DND-41 (cell line): Measurements from ENCODE around the gene ECSIT.

ENCODE experiments used
- ATAC-seq: fragments of 200-7000 bp; cut with Tn5 transposase; 3 replicates; pipeline ENCODE4 v1.9.1; 2021; ENCODE audit warnings: low read depth; ENCODE audit not compliant: insufficient read depth
- DNase-seq: peaks from one replicate; pipeline ENCODE4 v3.0.0-alpha.2; 2020
- H2AFZ ChIP-seq: 2 replicates; pipeline ENCODE4 v1.6.0; 2012; ENCODE audit warnings: low read depth, low read length
- H3K27ac ChIP-seq: 2 replicates; pipeline ENCODE4 v1.5.1; 2012; ENCODE audit warnings: low read length, inconsistent platforms
- H3K27me3 ChIP-seq: fragments of 200-600 bp; sonication (generic); 2 replicates; pipeline ENCODE4 v1.6.0; 2012; ENCODE audit warnings: low read length, mild to moderate bottlenecking, inconsistent platforms; ENCODE audit not compliant: insufficient read depth, poor library complexity
- H3K36me3 ChIP-seq: 2 replicates; pipeline ENCODE4 v1.5.1; 2012; ENCODE audit warnings: low read length, inconsistent platforms; ENCODE audit not compliant: insufficient read depth
- H3K4me1 ChIP-seq: 2 replicates; pipeline ENCODE4 v1.5.1; 2012; ENCODE audit warnings: mild to moderate bottlenecking, low read length; ENCODE audit not compliant: insufficient read depth
- H3K4me2 ChIP-seq: 2 replicates; pipeline ENCODE4 v1.6.0; 2012; ENCODE audit warnings: mild to moderate bottlenecking, moderate library complexity, low read length, inconsistent platforms; ENCODE audit not compliant: insufficient read depth
- H3K4me3 ChIP-seq, 2 experiments: fragments of 200-600 bp in 1 of 2; shearing (Covaris generic) in 1 of 2; 2 replicates each; pipeline ENCODE4 v1.5.1; 2012 to 2016; ENCODE audit warnings: inconsistent platforms in 2 of 2, low read length in 2 of 2, mild to moderate bottlenecking in 2 of 2, low read depth in 1 of 2, moderate library complexity in 1 of 2
- H3K79me2 ChIP-seq: 2 replicates; pipeline ENCODE4 v1.6.0; 2012; ENCODE audit warnings: low read length, inconsistent platforms; ENCODE audit not compliant: insufficient read depth
- H3K9ac ChIP-seq: 2 replicates; pipeline ENCODE4 v1.6.0; 2012; ENCODE audit warnings: low read depth, mild to moderate bottlenecking, inconsistent platforms, low read length, moderate library complexity
- H3K9me3 ChIP-seq: 2 replicates; pipeline ENCODE4 v1.5.1; 2012; ENCODE audit warnings: low read length, moderate library complexity, mild to moderate bottlenecking, inconsistent platforms; ENCODE audit not compliant: insufficient read depth, severe bottlenecking
- H4K20me1 ChIP-seq: 2 replicates; pipeline ENCODE4 v1.6.0; 2012; ENCODE audit warnings: low read length; ENCODE audit not compliant: insufficient read depth
- EZH2 ChIP-seq: IDR thresholded peaks from 3 replicates; pipeline ENCODE4 v1.6.1; 2012; ENCODE audit warnings: borderline replicate concordance, low read depth, mild to moderate bottlenecking, moderate library complexity, low read length, inconsistent platforms; ENCODE audit not compliant: severe bottlenecking
- TF ChIP-seq, protein P1 (sequence below): IDR thresholded peaks from 2 replicates; pipeline ENCODE4 v1.5.1; 2012; ENCODE audit warnings: borderline replicate concordance, low read length, moderate library complexity, mild to moderate bottlenecking; ENCODE audit not compliant: poor library complexity, severe bottlenecking; ENCODE audit errors: extremely low read depth

Gene ECSIT

DNA sequence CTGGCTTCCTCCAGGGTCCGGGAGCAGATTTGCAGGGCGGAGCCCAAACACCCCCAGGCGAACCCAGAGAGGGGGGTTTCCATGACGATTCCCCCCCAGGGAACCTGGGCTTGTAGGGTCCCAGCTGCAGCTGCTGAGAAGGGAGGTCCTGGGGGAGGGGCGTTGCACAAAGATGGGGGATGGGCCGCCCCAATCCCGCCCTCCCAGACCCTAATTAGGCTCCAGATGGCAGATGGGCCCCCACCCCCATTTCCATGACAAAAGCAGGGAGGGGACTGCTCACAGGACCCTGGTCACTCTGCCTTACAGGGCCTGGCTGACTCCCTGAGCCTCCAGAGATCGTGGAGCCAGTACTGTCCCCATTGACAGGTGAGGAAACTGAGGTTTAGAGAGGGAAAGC lies 63.3 kb downstream of the ECSIT start:
- Histone ChIP-seq H4K20me1 (no peaks in the 10 kb centered on the region), H3K9ac (no peak overlapping the region), H3K27ac (no peak overlapping the region), H3K4me1 (no peaks in the 10 kb centered on the region), H3K27me3 (no peaks in the 10 kb centered on the region), H2AFZ (no peak overlapping the region), H3K4me3 (no peak overlapping the region), H3K79me2 (no peaks in the 10 kb centered on the region), H3K36me3 (no peaks in the 10 kb centered on the region), H3K4me2 (no peak overlapping the region), H3K9me3 (no peaks in the 10 kb centered on the region)
- no peak for DNase-seq
- TF ChIP-seq, protein P1, sequence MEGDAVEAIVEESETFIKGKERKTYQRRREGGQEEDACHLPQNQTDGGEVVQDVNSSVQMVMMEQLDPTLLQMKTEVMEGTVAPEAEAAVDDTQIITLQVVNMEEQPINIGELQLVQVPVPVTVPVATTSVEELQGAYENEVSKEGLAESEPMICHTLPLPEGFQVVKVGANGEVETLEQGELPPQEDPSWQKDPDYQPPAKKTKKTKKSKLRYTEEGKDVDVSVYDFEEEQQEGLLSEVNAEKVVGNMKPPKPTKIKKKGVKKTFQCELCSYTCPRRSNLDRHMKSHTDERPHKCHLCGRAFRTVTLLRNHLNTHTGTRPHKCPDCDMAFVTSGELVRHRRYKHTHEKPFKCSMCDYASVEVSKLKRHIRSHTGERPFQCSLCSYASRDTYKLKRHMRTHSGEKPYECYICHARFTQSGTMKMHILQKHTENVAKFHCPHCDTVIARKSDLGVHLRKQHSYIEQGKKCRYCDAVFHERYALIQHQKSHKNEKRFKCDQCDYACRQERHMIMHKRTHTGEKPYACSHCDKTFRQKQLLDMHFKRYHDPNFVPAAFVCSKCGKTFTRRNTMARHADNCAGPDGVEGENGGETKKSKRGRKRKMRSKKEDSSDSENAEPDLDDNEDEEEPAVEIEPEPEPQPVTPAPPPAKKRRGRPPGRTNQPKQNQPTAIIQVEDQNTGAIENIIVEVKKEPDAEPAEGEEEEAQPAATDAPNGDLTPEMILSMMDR = no peak
- no peak for TF ChIP-seq EZH2
- ATAC-seq = no peak

DNA sequence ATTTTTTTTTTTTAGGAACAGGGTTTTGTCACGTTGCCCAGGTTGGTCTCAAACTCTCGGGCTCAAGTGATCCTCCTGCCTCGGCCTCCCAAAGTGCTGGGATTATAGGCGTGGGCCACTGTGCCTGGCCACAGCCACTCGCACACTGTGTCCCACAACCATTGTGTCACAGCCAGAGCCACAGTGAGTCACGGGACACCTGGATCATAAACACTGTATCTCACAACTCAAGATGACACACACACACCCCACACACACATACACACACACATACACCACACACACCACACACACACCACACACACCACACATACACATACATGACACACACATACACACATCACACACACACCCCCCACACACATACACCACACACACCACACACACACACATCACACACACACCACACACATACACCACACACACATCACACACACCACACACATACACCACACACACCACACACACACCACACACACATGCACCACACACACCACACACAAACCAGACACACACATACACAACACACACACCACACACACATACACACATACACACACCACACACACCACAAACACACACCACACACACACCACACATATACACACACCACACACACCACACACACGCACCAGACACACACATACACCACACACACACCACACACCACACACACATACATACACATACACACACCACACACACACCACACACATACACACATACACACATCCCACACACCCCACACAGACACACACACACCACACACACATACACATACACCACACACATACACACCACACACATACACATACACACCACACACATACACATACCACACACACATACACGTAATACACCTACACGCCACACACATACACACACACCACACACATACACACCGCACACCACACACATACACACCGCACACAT lies 64.3 kb downstream of the ECSIT start:
- Histone ChIP-seq H3K36me3 (no peaks in the 10 kb centered on the region), H4K20me1 (no peaks in the 10 kb centered on the region), H3K9me3 (no peaks in the 10 kb centered on the region), H3K27ac (no peak overlapping the region), H3K27me3 (no peaks in the 10 kb centered on the region), H3K79me2 (no peaks in the 10 kb centered on the region), H3K4me2 (no peak overlapping the region), H3K4me1 (no peaks in the 10 kb centered on the region), H3K9ac (no peak overlapping the region), H3K4me3 (no peak overlapping the region), H2AFZ (no peak overlapping the region)
- TF ChIP-seq, protein P1 = no peak
- no peak for TF ChIP-seq EZH2
- DNase-seq (no peak), ATAC-seq (no peak)

DNA sequence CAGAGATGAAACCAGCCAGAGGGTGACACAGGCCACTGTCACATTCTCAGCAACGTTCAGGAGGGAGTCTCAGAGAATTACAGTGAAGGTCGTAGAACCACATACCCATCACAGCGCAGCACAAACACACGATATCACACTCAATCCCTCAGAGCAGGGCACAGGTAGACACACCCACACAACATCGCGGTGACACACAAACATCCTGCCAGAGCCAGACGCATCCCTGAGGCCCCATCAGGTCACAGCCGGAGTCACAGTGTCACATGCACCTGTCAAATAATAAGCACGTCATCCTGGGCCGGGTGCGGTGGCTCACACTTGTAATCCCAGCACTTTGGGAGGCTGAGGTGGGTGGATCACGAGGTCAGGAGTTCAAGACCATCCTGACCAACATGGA lies 65.5 kb downstream of the ECSIT start:
- ATAC-seq (no peak), DNase-seq (no peak)
- Histone ChIP-seq H3K9ac (no peak overlapping the region), H3K4me1 (no peaks in the 10 kb centered on the region), H4K20me1 (no peaks in the 10 kb centered on the region), H3K4me3 (no peak overlapping the region), H3K36me3 (no peaks in the 10 kb centered on the region), H2AFZ (no peak overlapping the region), H3K27me3 (no peaks in the 10 kb centered on the region), H3K9me3 (no peaks in the 10 kb centered on the region), H3K4me2 (no peak overlapping the region), H3K79me2 (no peaks in the 10 kb centered on the region), H3K27ac (no peak overlapping the region)
- TF ChIP-seq, protein P1 = no peak
- no peak for TF ChIP-seq EZH2
